BJ (cell line): ENCODE results near the gene NDUFA3. TPM values are rescaled to one million over a fixed set of nuclear protein-coding genes. Genes with fewer than 3 reads are reported as not detected.

Experiments used
- CTCF ChIA-PET: fragments of 350-600 bp; formaldehyde crosslinking; extraction: SDS; loops from one replicate; lab custom pipeline; 2021; ENCODE audit warnings: antibody characterized with exemption, inconsistent platforms; lab: Yijun Ruan, JAX
- POLR2A ChIA-PET: fragments of 300-600 bp; sonication (Branson Sonifier 250); formaldehyde crosslinking; extraction: SDS; loops from one replicate; lab custom pipeline; 2021; ENCODE audit warnings: antibody characterized with exemption; lab: Charles Lee
- DNase-seq: peaks from one replicate; pipeline ENCODE4 v3.0.0-alpha.2; 2011; ENCODE audit warnings: low read depth
- H3K27me3 ChIP-seq: 2 replicates; pipeline ENCODE4 v1.6.0; 2011; ENCODE audit warnings: low read length; ENCODE audit not compliant: control insufficient read depth, insufficient read depth
- H3K36me3 ChIP-seq: 2 replicates; pipeline ENCODE4 v1.5.1; 2011; ENCODE audit warnings: low read length; ENCODE audit not compliant: control insufficient read depth, insufficient read depth
- H3K4me3 ChIP-seq: 2 replicates; pipeline ENCODE4 v1.5.1; 2011; ENCODE audit warnings: low read depth, mild to moderate bottlenecking, control low read depth, low read length
- polyA plus RNA-seq: library from polyadenylated mRNA; depleted of rRNA; stranded (reverse); fragments of >200 nt; gene quantifications from 2 replicates; pipeline ENCODE4 v1.2.3, GENCODE V29; 2011
- TF ChIP-seq, protein P1 (sequence below): IDR thresholded peaks from 2 replicates; pipeline ENCODE4 v1.5.1; 2011; ENCODE audit warnings: low read depth, mild to moderate bottlenecking, control low read depth, inconsistent platforms, low read length, moderate library complexity; ENCODE audit not compliant: insufficient read depth

The NDUFA3 gene
- polyA plus RNA-seq, 1 experiment = 26.6 TPM

DNA sequence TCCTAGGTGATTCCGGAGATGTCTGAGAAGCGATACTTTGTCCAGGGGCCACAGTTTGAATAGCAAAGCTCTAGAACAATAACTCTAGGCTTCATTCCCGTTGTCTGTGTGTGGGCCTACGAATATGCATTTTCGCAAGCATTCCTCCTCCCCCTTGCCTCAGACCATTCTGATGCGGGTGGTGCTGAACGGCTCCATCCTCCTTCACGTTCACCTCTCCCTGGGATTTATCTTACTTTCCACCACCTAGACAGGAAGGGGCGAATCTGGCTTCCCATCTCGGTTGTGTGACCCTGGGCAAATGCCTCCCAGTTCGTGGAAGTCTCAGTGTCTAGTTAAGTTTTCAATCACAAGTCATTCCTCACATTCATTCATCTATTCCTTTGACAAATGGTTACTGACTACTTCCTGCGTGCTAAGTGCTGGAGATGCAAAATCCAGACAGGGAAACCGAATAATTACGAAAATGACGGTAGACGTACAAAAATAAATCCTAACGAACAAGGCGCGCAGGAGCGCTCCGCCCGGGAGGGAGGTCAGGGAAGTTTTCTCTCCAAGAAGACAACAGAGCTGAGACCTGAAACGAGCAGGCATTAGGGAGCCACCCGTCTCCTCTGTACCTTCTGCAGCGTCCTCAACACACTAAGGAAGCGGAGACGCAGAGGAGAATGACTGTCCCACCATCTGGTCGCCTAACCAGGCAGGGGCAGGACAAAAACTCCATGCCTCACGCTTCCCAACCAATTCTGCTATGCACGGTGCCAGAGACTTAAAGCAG, 33.6 kb downstream of the NDUFA3 start:
- TF ChIP-seq, protein P1, sequence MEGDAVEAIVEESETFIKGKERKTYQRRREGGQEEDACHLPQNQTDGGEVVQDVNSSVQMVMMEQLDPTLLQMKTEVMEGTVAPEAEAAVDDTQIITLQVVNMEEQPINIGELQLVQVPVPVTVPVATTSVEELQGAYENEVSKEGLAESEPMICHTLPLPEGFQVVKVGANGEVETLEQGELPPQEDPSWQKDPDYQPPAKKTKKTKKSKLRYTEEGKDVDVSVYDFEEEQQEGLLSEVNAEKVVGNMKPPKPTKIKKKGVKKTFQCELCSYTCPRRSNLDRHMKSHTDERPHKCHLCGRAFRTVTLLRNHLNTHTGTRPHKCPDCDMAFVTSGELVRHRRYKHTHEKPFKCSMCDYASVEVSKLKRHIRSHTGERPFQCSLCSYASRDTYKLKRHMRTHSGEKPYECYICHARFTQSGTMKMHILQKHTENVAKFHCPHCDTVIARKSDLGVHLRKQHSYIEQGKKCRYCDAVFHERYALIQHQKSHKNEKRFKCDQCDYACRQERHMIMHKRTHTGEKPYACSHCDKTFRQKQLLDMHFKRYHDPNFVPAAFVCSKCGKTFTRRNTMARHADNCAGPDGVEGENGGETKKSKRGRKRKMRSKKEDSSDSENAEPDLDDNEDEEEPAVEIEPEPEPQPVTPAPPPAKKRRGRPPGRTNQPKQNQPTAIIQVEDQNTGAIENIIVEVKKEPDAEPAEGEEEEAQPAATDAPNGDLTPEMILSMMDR = no peak
- ChIA-PET CTCF (interaction anchor here (1.1 kb wide), 1 partner anchor 17 kb away, joined by 4 read pairs; no protein-coding TSS in a partner anchor), POLR2A (interaction anchor here (1.3 kb wide), 1 partner anchor 23 kb away, joined by 7 read pairs; the partner anchor contains the start of gene LENG1)
- Histone ChIP-seq H3K27me3 (no peaks in the 10 kb centered on the region), H3K36me3 (peaks cover 8% of the 10 kb centered on the region; the same call in 1 of the 2 replicates), H3K4me3 (peak overlapping the region; percentile 37)
- no peak for DNase-seq

DNA sequence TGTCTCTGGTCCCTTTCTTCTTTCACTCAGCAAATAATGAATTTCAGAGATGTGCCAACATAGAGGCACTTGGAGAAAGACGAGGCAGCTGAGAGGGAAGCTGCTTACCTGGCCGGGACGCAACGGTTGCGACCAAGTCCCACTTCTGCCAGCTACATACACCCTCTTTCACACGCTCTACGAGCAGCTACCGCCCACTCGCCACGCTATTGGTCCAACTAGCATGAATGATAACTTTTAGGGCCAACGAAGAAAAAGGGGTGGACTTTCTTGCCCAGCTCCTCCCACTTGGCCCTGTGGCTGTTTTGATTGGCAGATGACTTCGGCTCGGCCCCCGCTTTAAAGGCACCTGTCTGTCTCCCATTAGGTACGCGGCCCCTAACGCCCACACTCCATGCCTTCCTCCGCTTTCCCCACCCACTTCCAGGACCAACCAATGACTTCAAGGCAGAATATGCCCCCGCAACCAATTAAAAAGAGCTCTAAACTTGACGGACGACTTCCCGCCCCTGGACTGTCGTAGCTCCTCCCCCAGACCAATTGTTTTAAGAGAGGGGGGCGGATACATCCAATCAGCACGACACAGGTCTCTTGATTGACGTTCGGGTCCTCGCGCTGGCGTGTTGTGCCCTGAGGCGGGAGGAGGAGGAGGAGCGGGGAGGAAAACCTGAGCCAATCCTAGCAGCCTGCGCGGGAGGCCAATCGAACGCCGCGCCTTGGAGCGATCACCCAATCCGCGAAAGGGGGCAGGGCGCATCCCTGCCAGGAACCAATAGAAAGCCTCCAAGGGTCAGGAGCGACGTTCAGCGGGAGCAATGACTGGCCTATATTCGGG, 34.4 kb downstream of the NDUFA3 start:
- peak overlapping the region; percentile 90 for H3K4me3 ChIP-seq
- no peaks in the 10 kb centered on the region for H3K27me3 ChIP-seq
- DNase-seq = peak; percentile 100
- TF ChIP-seq, protein P1 = no peak
- ChIA-PET CTCF (interaction anchor here (1.0 to 2.0 kb wide), 3 partner anchors 11 to 344 kb away, joined by 4 to 6 read pairs (median 4); no protein-coding TSS in a partner anchor), POLR2A (interaction anchor here (0.6 to 1.3 kb wide), 6 partner anchors 20 to 325 kb away, joined by 3 to 7 read pairs (median 3); partner anchors contain the start of genes LENG1, LENG8, PRPF31 and TFPT)
- peaks cover 8% of the 10 kb centered on the region; the same call in 1 of the 2 replicates for H3K36me3 ChIP-seq

DNA sequence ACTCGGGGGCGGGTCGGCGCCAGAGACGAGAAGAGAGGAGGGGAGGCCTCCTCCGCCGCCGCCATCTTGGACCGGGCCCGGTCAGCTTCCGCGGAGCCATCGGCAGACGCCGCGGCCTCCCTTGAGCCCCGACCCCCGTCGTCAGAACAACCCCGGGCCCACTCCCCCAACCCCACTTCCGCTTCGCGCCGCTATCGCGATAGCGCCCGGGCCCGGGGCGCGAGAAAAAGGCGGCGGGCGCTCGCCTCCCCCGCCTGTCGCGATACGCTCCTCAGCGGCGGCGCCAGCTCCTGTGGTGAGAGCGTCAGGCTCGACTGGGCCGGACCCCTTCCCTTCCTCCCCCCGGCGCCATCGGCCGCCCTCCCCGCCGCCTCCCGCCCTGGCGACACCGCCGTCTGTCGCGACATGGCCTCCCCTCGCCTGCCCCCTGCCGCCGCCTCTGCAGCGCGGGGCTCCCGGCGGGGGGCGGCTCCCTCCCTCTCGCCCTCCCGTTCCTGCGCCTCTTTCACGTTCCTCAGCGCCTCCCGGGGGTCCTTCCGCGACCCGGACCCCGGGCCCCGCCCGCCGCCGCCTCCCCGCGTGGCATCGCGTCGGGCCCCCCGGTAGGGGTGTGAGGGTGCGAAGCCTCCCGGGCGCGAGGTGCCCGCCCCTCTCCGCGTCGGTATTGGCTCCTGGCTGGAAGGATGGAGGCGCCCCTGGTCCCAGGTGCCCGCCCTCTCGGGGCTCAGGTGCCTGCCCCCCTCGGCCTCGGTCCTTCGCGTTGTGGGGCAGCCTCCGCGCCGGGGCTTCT, 35.2 kb downstream of the NDUFA3 start, which contains the start of gene CNOT3:
Gene CNOT3 (plus strand): TSS at position 64 of the 790 bp plus-strand sequence. CDS start 5,217 bp downstream, outside the sequence.
- Histone ChIP-seq H3K4me3 (peak within 1 kb of the TSS; percentile 90), H3K36me3 (peaks cover 12% of the 10 kb centered on the region), H3K27me3 (no peaks in the 10 kb centered on the region)
- DNase-seq = no peak
- CTCF ChIA-PET = interaction anchor here (1.0 to 2.0 kb wide), 2 partner anchors 10 to 345 kb away, joined by 4 to 6 read pairs; no protein-coding TSS in a partner anchor
- TF ChIP-seq, protein P1 = no peak
- POLR2A ChIA-PET = interaction anchor here (0.6 to 1.3 kb wide), 3 partner anchors 22 to 258 kb away, joined by 3 to 7 read pairs (median 7); partner anchors contain the start of genes LENG1, PRPF31 and TFPT

DNA sequence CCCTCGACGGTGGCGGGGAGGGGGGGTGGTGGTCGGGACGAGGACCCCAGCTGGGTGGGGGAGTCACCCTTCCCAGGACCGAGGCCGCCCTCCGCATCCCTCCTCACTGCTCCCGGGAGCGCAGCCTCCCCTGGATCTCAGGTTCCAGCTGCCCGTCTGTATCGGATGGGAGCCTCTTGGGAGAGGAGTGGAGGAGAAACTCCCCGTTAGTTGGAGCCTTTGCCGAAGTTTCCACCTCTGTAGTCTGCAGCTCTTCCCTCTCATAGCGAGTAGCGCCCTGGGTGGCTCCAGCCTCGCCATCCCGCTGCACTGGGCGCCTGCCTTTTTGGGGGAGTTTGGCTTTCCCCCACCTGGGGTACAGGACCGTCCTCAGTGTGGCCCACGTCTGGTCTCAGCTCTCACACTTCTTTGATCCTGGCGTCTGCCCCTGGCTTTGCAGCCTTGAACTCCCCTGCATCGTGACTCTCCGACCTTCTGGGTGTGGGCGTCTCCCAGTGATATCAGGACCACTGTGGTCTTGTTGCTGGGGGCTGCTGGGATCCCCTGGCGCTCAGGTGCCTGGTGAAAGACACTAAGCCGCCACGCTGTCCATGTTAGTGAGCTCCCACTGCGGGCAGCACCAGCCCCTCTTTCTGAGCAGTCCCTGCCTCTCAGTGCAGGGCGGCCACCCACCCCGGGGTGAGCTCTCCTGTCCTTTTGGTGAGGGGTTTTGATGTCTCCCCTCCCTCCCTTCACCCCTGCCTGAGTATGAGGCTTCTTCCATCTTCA, 36.0 kb downstream of the NDUFA3 start:
- H3K27me3 ChIP-seq = no peaks in the 10 kb centered on the region
- ChIA-PET POLR2A (no interaction called here), CTCF (interaction anchor here (0.6 to 2.0 kb wide), 2 partner anchors 9 to 1468 kb away, joined by 3 to 6 read pairs; no protein-coding TSS in a partner anchor)
- H3K4me3 ChIP-seq = peak overlapping the region; percentile 90
- peaks cover 18% of the 10 kb centered on the region for H3K36me3 ChIP-seq
- no peak for DNase-seq
- TF ChIP-seq, protein P1 = no peak
